Activated CD8-positive, alpha-beta memory T cell treated with anti-CD3 and anti-CD28 coated beads, Interleukin-2, amount 50 U/mL, for 1 hour (primary cell): ENCODE results near the gene SSBP2.
A peak's percentile ranks its signal among the peaks of the same experiment; 100 is the strongest.

ENCODE experiments used
- DNase-seq: peaks from one replicate; pipeline ENCODE4 v3.0.0-alpha.2; 2020; ENCODE audit errors: extremely low read depth

The SSBP2 gene

GRCh38 chr5:81751009-81751835 lies at the start of gene SSBP2:
Gene SSBP2 (minus strand): TSS chr5:81751097. CDS start chr5:81751042, 55 bp downstream.
- peak; percentile 95 for DNase-seq

GRCh38 chr5:81795666-81796065 lies 44.8 kb upstream of the SSBP2 start:
- no peak for DNase-seq

GRCh38 chr5:81794226-81794625 lies 43.3 kb upstream of the SSBP2 start:
- no peak for DNase-seq

- no peak for DNase-seq
Measured at GRCh38 chr5:81790336-81790735, 39.4 kb upstream of the SSBP2 start.

GRCh38 chr5:81789033-81789432 lies 38.1 kb upstream of the SSBP2 start:
- no peak for DNase-seq

GRCh38 chr5:81788329-81788728 lies 37.4 kb upstream of the SSBP2 start:
- no peak for DNase-seq

GRCh38 chr5:81787474-81788242 lies 36.8 kb upstream of the SSBP2 start:
- no peak for DNase-seq

- DNase-seq = no peak
Measured at GRCh38 chr5:81786991-81787390, 36.1 kb upstream of the SSBP2 start.

GRCh38 chr5:81786496-81786895 lies 35.6 kb upstream of the SSBP2 start:
- no peak for DNase-seq

- DNase-seq = no peak
Measured at GRCh38 chr5:81785322-81785721, 34.4 kb upstream of the SSBP2 start.

- no peak for DNase-seq
Measured at GRCh38 chr5:81783401-81783800, 32.5 kb upstream of the SSBP2 start.

GRCh38 chr5:81782811-81783210 lies 31.9 kb upstream of the SSBP2 start:
- DNase-seq = no peak

GRCh38 chr5:81779916-81780266 lies 29.0 kb upstream of the SSBP2 start:
- DNase-seq = no peak

- DNase-seq = peak; percentile 4
Measured at GRCh38 chr5:81779125-81779915, 28.4 kb upstream of the SSBP2 start.

GRCh38 chr5:81778642-81779041 lies 27.7 kb upstream of the SSBP2 start:
- no peak for DNase-seq

- no peak for DNase-seq
Measured at GRCh38 chr5:81776258-81776657, 25.4 kb upstream of the SSBP2 start.

GRCh38 chr5:81774374-81774773 lies 23.5 kb upstream of the SSBP2 start:
- DNase-seq = no peak

- DNase-seq = no peak
Measured at GRCh38 chr5:81773574-81773973, 22.7 kb upstream of the SSBP2 start.

GRCh38 chr5:81773161-81773560 lies 22.3 kb upstream of the SSBP2 start:
- DNase-seq = no peak

- no peak for DNase-seq
Measured at GRCh38 chr5:81772488-81772887, 21.6 kb upstream of the SSBP2 start.

- no peak for DNase-seq
Measured at GRCh38 chr5:81768935-81769452, 18.1 kb upstream of the SSBP2 start.

- no peak for DNase-seq
Measured at GRCh38 chr5:81767938-81768337, 17.0 kb upstream of the SSBP2 start.
